CD4-positive, alpha-beta T cell treated with Interferon alpha-2 for 1 hour (primary cell): ENCODE results near the gene KLHDC8A.

Experiments
- DNase-seq, 2 donors: peaks; one replicate each; pipeline ENCODE4 v3.0.0-alpha.2; 2020 to 2022

Gene KLHDC8A

GRCh38 chr1:205343431-205344065, 13.2 kb downstream of the KLHDC8A start:
- no peak for DNase-seq

- no peak for DNase-seq
Observed at GRCh38 chr1:205342986-205343385, 13.7 kb downstream of the KLHDC8A start.

GRCh38 chr1:205340676-205341075, 16.0 kb downstream of the KLHDC8A start:
- DNase-seq, result no peak

- no peak for DNase-seq
Observed at GRCh38 chr1:205339717-205340116, 17.0 kb downstream of the KLHDC8A start.

GRCh38 chr1:205339197-205339702, 17.5 kb downstream of the KLHDC8A start:
- no peak for DNase-seq

GRCh38 chr1:205338011-205338410, 18.7 kb downstream of the KLHDC8A start:
- no peak for DNase-seq

- no peak for DNase-seq
Observed at GRCh38 chr1:205337481-205337880, 19.2 kb downstream of the KLHDC8A start.

- DNase-seq, result peak; percentile 79 to 82
Observed at GRCh38 chr1:205335692-205336091, 21.0 kb downstream of the KLHDC8A start.

GRCh38 chr1:205332015-205332791, 24.5 kb downstream of the KLHDC8A start:
- no peak for DNase-seq

- no peak for DNase-seq
Observed at GRCh38 chr1:205330150-205330549, 26.6 kb downstream of the KLHDC8A start.

- DNase-seq, result no peak
Observed at GRCh38 chr1:205329719-205330118, 27.0 kb downstream of the KLHDC8A start.

- DNase-seq, result no peak
Observed at GRCh38 chr1:205328476-205328875, 28.2 kb downstream of the KLHDC8A start.

GRCh38 chr1:205326812-205327466, 29.8 kb downstream of the KLHDC8A start:
- no peak for DNase-seq

- DNase-seq, result peak; percentile 64 to 78
Observed at GRCh38 chr1:205325334-205325884, 31.3 kb downstream of the KLHDC8A start.

GRCh38 chr1:205324781-205325180, 31.9 kb downstream of the KLHDC8A start:
- no peak for DNase-seq

- no peak for DNase-seq
Observed at GRCh38 chr1:205323794-205324193, 32.9 kb downstream of the KLHDC8A start.

- DNase-seq, result no peak
Observed at GRCh38 chr1:205321959-205322283, 34.8 kb downstream of the KLHDC8A start.

- peak; percentile 87 to 89 for DNase-seq
Observed at GRCh38 chr1:205321162-205321958, 35.4 kb downstream of the KLHDC8A start, which contains the start of gene NUAK2. Gene NUAK2 (minus strand): TSS chr1:205321745. CDS start chr1:205321628, 117 bp downstream.

- peak; percentile 20 to 45 for DNase-seq
Observed at GRCh38 chr1:205319081-205320018, 37.4 kb downstream of the KLHDC8A start.

GRCh38 chr1:205318231-205318991, 38.3 kb downstream of the KLHDC8A start:
- no peak for DNase-seq
